Measurements from ENCODE around the gene BCAR1.

- TF ChIP-seq JUN (CRISPR knock-in tag; IDR thresholded peaks at IDR 0.05): no peak
- TF ChIP-seq MAX (CRISPR knock-in tag; IDR thresholded peaks at IDR 0.05): no peak
- no peak for TF ChIP-seq CTCF (IDR thresholded peaks at IDR 0.05)
- no peak for TF ChIP-seq TEAD4 (CRISPR knock-in tag; IDR thresholded peaks at IDR 0.05)
- no peak; the same call in 1 of the 2 replicates for TF ChIP-seq ZNF423 (CRISPR knock-in tag; IDR thresholded peaks at IDR 0.05)
- TF ChIP-seq USF2 (CRISPR knock-in tag; IDR thresholded peaks at IDR 0.05): no peak
- no peak for TF ChIP-seq ZNF138 (CRISPR knock-in tag; conservative IDR thresholded peaks at IDR 0.05)
- TF ChIP-seq NR1H2 (CRISPR knock-in tag; IDR thresholded peaks at IDR 0.05): no peak
- no peak for TF ChIP-seq ATF2 (CRISPR knock-in tag; IDR thresholded peaks at IDR 0.05; ENCODE audit: borderline replicate concordance, low read depth)
- TF ChIP-seq CREB1 (CRISPR knock-in tag; IDR thresholded peaks at IDR 0.05): no peak
- no peak for TF ChIP-seq CBFB (CRISPR knock-in tag; IDR thresholded peaks at IDR 0.05; ENCODE audit: low read depth)
- no peak for TF ChIP-seq ZNF416 (CRISPR knock-in tag; IDR thresholded peaks at IDR 0.05)
- TF ChIP-seq AFF4 (CRISPR knock-in tag; IDR thresholded peaks at IDR 0.05; ENCODE audit: borderline replicate concordance): no peak
- TF ChIP-seq ATF1 (CRISPR knock-in tag; IDR thresholded peaks at IDR 0.05): no peak
These were observed 13.8 kb upstream of the BCAR1 start for GRCh38 chr16:75264999-75265910.

Measured in WTC11 (cell line).